LNCaP clone FGC (cell line): Measurements from ENCODE around the gene ATXN7L1.

ENCODE experiments used
- DNase-seq: peaks from one replicate; pipeline ENCODE4 v3.0.0-alpha.2; 2011; ENCODE audit warnings: low read depth
- H3K4me3 ChIP-seq: 2 replicates; pipeline ENCODE4 v1.5.1; 2011; ENCODE audit warnings: mild to moderate bottlenecking, low read depth, low read length, control low read depth
- TF ChIP-seq, protein P1 (sequence below): IDR thresholded peaks from 2 replicates; pipeline ENCODE4 v1.5.1; 2012; ENCODE audit warnings: mild to moderate bottlenecking; ENCODE audit not compliant: control insufficient read depth, insufficient read depth; ENCODE audit errors: extremely low read depth

The ATXN7L1 gene

DNA sequence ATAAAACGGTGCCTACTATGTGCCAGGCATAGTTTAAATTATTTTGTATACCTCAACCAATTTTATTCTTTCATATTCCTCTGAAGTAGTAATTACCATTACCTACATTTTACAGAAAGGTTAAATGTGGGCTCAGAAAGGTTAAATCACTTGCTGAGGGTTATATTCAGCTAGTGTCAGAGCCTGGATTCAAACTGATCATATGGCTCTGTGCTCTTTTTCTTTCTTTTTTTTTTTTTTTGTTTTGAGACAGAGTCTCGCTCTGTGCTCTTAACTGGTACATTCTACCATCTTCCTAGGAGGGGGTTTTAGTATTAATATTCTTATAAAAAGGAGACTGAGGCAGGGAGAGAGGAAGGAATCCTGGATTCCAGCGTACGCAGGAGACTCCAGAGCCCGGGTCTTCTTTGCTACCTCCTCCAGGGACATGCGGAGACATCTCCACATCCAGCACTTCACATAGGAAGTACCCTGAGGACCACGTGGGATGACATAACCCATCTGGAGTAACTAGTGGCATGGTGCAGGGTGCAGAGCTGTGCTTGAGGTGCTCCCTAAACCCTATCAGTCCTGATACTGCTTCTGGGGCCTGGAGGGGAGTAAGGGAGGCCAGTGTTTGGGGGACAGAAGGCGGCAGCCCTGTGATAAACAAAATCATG lies 29.6 kb upstream of the ATXN7L1 start:
- TF ChIP-seq, protein P1, sequence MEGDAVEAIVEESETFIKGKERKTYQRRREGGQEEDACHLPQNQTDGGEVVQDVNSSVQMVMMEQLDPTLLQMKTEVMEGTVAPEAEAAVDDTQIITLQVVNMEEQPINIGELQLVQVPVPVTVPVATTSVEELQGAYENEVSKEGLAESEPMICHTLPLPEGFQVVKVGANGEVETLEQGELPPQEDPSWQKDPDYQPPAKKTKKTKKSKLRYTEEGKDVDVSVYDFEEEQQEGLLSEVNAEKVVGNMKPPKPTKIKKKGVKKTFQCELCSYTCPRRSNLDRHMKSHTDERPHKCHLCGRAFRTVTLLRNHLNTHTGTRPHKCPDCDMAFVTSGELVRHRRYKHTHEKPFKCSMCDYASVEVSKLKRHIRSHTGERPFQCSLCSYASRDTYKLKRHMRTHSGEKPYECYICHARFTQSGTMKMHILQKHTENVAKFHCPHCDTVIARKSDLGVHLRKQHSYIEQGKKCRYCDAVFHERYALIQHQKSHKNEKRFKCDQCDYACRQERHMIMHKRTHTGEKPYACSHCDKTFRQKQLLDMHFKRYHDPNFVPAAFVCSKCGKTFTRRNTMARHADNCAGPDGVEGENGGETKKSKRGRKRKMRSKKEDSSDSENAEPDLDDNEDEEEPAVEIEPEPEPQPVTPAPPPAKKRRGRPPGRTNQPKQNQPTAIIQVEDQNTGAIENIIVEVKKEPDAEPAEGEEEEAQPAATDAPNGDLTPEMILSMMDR = no peak
- H3K4me3 ChIP-seq = no peak overlapping the region
- DNase-seq = no peak

DNA sequence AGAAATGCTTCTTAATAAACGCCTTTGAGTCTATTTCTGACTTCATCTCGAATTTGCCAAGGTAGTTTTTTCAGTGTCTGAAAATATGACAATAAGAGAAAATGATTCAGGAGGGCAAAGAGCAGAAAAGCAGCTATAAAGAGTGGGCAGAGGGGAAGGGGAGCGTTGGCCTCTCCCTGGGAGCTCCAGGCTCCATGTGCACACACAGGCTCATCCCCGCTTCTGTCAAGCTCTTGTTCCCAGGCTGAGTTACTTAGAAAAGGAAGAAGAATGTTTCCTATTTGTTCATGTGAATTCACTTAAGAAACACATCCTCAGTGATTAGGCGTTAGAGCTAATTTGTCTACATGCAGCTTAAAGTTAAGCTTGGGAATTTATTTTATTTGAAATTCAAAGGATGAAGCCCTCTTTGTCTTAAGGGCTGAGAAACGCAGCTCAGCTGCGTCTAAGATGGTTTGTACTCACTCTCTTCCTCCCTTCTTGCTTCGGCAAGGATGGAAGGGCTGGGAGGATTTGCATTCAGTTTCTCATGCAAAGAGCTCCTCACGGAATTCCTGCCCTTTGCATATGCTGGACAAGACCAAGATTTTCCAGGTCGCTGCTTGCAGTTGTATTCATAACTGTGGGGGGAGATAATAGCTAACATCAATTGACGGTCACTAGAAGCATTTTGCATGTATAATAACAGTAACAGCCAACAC lies 29.0 kb upstream of the ATXN7L1 start:
- TF ChIP-seq, protein P1 = no peak
- no peak for DNase-seq
- H3K4me3 ChIP-seq = no peak overlapping the region

DNA sequence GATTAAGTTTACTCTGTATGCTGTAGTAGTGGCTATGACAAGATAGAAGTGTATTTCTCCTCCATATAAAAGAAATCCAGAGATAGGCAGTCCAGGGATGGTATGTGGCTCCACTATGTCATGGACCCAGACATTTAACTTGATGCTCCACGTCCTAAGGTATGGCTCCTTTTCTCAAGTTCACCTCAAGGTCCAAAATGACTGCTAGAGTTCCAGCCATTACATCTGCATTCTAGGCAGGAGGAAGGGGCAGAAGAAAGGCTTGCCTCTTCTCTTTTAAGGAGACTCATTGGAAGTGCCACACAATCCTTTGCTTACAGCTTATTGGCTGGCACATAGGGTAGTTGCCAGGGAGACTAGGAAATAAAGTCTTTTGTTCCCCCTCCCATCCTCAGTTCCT lies 27.7 kb upstream of the ATXN7L1 start:
- DNase-seq = no peak
- no peak overlapping the region for H3K4me3 ChIP-seq

DNA sequence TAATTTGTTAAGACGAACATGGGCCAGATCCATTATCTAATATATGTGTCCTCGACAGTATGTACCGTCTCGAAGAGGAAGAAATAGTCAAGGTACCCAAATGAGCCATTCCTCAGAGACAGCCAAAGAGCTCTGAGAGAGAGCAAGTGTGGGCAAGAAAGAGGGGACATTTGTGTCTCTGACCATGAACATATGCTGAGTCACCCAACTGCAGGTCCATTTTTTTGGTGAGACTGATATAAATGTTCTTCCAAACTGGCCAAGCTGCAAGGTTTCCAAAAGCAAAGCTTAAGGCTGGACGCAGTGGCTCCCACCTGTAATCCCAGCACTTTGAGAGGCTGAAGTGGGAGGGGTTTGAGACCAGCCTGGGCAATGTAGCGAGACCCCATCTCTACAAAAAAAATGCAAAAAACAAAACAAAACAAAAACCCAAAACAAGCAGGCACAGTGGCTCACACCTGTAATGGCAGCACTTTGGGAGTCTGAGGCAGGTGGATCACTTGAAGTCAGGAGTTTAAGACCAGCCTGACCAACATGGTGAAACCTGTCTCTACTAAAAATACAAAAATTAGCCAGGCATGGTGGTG lies 26.0 kb upstream of the ATXN7L1 start:
- TF ChIP-seq, protein P1 = no peak

More for the DNA sequence above, 27.7 kb upstream of the ATXN7L1 start:
- TF ChIP-seq, protein P1 = no peak

DNA sequence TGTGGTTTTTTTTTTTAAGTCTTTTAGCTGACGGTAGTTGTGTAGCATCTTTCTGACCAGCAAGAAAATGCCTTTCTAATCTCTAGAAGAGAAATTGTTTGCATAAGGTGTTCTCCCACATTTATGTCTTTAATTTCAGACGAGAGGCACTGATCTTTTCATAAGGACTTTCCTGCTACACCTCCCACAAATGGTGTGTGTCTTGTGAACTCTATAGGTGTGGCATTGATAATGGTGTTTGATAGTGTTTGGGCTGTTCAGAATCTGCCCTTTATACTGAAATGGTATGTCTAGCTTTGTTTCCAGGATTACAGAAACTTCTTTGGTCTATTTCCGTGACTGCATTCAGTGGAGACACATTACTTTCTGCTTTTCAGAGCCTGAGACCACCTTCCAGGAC lies 21.6 kb upstream of the ATXN7L1 start:
- no peak for DNase-seq
- H3K4me3 ChIP-seq = no peak overlapping the region
- TF ChIP-seq, protein P1 = no peak

More for the DNA sequence above, 26.0 kb upstream of the ATXN7L1 start:
- no peak overlapping the region for H3K4me3 ChIP-seq
- DNase-seq = no peak

DNA sequence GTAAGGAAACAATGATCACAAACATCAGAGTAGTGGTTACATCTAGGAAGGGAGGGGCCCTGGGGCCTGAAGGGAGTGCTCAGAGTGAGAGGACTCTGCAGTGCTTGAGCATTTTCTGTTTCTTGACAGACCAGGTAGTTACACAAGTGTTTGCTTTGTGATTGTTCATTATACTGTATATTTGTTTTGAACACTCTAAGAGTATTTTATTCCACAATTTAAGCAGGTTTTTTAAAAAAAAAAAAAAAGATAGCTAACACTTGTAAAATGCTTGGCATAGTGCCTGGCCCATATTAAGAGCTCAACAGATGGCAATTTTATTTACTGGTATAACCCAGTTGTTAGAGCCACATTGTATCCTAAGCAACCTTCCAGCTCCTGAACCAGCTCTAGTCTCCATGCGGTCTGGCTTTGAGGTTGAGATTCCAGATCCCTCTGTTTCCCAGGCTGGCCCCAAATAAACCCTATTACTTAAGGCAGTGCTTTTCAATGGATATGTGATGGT lies 20.1 kb upstream of the ATXN7L1 start:
- DNase-seq = peak; percentile 84
- H3K4me3 ChIP-seq = no peak overlapping the region
- TF ChIP-seq, protein P1 = no peak
